ENCODE measurements around the gene TNIK. TPM values are rescaled to one million over a fixed set of nuclear protein-coding genes. Genes with fewer than 3 reads are reported as not detected.

TNIK gene
- total RNA-seq, 6 experiments from 2014 or later = 10.6 to 17.2 (median 11.8) TPM

- Mint-ChIP-seq H3K27me3 (ENCODE audit: insufficient read depth) (peaks cover 2% of the 10 kb centered on the region; the same call in 1 of the 2 replicates), H3K4me3 (peak overlapping the region; percentile 53), H3K27ac (peak overlapping the region; percentile 52), H3K4me1 (ENCODE audit: low read depth) (peaks cover 48% of the 10 kb centered on the region), H3K36me3 (ENCODE audit: low read depth) (peaks cover 39% of the 10 kb centered on the region), H3K9me3 (peaks cover 10% of the 10 kb centered on the region)
- no peak for DNase-seq
- TF ChIP-seq CTCF (IDR thresholded peaks at IDR 0.05) = no peak
These were observed 294.2 kb downstream of the TNIK start for GRCh38 chr3:171165983-171166382.

- Mint-ChIP-seq H3K4me1 (ENCODE audit: low read depth) (peaks cover 48% of the 10 kb centered on the region), H3K4me3 (peak overlapping the region; percentile 53; the same call in 1 of the 2 replicates), H3K27ac (peak overlapping the region; percentile 52)
These were observed 294.7 kb downstream of the TNIK start for GRCh38 chr3:171165499-171165921.

GRCh38 chr3:171164067-171164465, 296.1 kb downstream of the TNIK start:
- H3K27ac Mint-ChIP-seq = no peak overlapping the region
- H3K4me3 Mint-ChIP-seq = no peak overlapping the region
- H3K27me3 Mint-ChIP-seq (ENCODE audit: insufficient read depth) = peaks cover 2% of the 10 kb centered on the region; the same call in 1 of the 2 replicates
- no peak for TF ChIP-seq CTCF (IDR thresholded peaks at IDR 0.05)
- no peak for DNase-seq
- peaks cover 55% of the 10 kb centered on the region for H3K36me3 Mint-ChIP-seq (ENCODE audit: low read depth)
- peaks cover 10% of the 10 kb centered on the region for H3K9me3 Mint-ChIP-seq
- peaks cover 48% of the 10 kb centered on the region for H3K4me1 Mint-ChIP-seq (ENCODE audit: low read depth)

More at GRCh38 chr3:171165499-171165921, 294.7 kb downstream of the TNIK start:
- no peak for TF ChIP-seq CTCF (IDR thresholded peaks at IDR 0.05)
- Mint-ChIP-seq H3K27me3 (ENCODE audit: insufficient read depth) (peaks cover 2% of the 10 kb centered on the region; the same call in 1 of the 2 replicates), H3K9me3 (peaks cover 10% of the 10 kb centered on the region), H3K36me3 (ENCODE audit: low read depth) (peaks cover 43% of the 10 kb centered on the region)
- no peak for DNase-seq

DNA sequence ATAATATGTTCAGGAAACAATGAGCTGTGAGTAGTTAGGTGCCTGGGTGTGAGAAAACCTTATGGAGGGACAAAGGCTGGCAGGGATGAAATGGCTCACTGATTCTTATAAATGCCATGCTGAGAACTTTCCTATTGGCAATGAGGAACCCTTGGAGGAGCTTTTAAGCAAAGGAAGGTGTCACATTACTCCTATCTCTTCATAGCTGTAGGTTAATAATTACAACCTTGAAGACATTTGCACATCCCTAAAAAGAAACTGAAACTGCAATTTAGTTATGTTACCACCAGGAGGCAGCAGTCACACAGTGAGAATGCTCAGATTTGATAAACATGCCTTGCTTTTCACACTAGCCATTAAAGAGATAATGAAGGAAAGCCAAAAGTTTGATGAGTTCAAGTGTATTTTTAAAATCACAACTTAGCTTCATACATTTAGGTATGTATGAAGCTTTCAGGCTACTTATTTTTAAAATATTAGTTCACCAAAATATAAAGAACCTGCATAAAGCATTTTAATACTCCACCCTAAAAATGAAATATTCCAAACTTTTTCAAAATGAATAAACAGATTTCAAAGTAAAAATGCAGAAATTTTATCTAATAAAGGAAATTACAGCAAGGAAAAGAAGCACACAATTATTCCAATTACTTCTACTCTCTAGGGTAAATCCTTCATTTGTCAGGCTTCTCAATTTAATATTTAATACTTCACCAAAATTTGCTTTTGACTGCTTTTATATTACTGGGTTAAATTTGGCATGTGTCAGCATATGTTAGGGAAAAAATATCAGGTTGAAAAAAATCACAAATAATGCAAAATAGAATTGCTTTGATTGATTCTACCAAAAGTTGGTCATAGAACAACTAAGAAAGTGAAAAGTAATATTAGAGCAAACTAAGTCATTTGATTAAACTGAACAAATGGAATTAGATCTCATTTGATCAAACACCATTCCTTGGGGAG, 296.8 kb downstream of the TNIK start:
- H3K36me3 Mint-ChIP-seq (ENCODE audit: low read depth) = peaks cover 62% of the 10 kb centered on the region

DNA sequence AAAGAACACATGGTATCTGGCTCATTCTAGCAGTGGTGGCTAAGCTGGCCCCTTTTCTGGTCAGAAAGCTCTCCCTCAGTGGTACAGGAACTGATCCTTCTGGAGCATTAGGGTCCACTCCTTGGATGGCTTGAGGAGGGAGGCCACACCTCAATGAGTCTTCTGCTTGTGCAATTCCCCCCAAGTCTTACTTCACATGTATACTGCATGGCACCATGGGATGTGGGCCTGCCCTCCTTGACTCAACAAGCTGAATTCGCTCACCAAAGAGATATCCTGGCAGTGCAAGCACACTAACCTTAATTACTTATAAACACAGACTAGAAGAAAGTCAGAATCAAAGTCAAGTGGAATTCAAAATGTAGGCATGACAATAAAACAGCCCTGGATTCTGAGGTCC, 299.9 kb downstream of the TNIK start:
- DNase-seq = no peak
- Mint-ChIP-seq H3K36me3 (ENCODE audit: low read depth) (peaks cover 50% of the 10 kb centered on the region), H3K9me3 (peaks cover 10% of the 10 kb centered on the region), H3K27me3 (ENCODE audit: insufficient read depth) (peaks cover 4% of the 10 kb centered on the region; the same call in 1 of the 2 replicates), H3K4me3 (no peak overlapping the region), H3K4me1 (ENCODE audit: low read depth) (peaks cover 36% of the 10 kb centered on the region), H3K27ac (no peak overlapping the region)
- no peak for TF ChIP-seq CTCF (IDR thresholded peaks at IDR 0.05)

More for the DNA sequence above, 296.8 kb downstream of the TNIK start:
- Mint-ChIP-seq H3K9me3 (peaks cover 10% of the 10 kb centered on the region), H3K4me3 (no peak overlapping the region), H3K4me1 (ENCODE audit: low read depth) (peaks cover 43% of the 10 kb centered on the region), H3K27me3 (ENCODE audit: insufficient read depth) (peaks cover 5% of the 10 kb centered on the region; the same call in 1 of the 2 replicates), H3K27ac (no peak overlapping the region)
- no peak for DNase-seq
- TF ChIP-seq CTCF (IDR thresholded peaks at IDR 0.05) = peak; percentile 85

Measured in HFFc6 (cell line).